Measurements from ENCODE around the gene AHSG. TPM values are rescaled to one million over a fixed set of nuclear protein-coding genes. Genes with fewer than 3 reads are reported as not detected.

Gene AHSG
- total and polyA plus RNA-seq, 2 experiments from 2014 or later = 0.10 to 0.18 TPM

- TF ChIP-seq POLR2AphosphoS5 (IDR thresholded peaks at IDR 0.05; ENCODE audit: low read depth) (no peak), JUNB (IDR thresholded peaks at IDR 0.05; ENCODE audit: unreplicated experiment) (no peak), CREB1 (CRISPR knock-in tag; IDR thresholded peaks at IDR 0.05; ENCODE audit: low read depth) (no peak)
These were observed 25.7 kb upstream of the AHSG start (continued) for GRCh38 chr3:186587183-186587582.

GRCh38 chr3:186588632-186589031 lies 24.2 kb upstream of the AHSG start:
- no peaks in the 10 kb centered on the region for H4K20me1 ChIP-seq (replicated peaks; ENCODE audit: insufficient read depth)
- no peaks in the 10 kb centered on the region for H3F3A ChIP-seq (replicated peaks; ENCODE audit: low read depth)
- H3K4me1 ChIP-seq (ENCODE audit: insufficient read depth) = no peaks in the 10 kb centered on the region
- H3K27me3 ChIP-seq (ENCODE audit: insufficient read depth) = no peaks in the 10 kb centered on the region
- DNase-seq (ENCODE audit: low spot score) (no peak), ATAC-seq (no peak)
- H3K4me1 Mint-ChIP-seq = no peaks in the 10 kb centered on the region
- H3K36me3 ChIP-seq (ENCODE audit: insufficient read depth) = peaks cover 7% of the 10 kb centered on the region
- no peaks in the 10 kb centered on the region for H3K9me2 ChIP-seq (ENCODE audit: insufficient read depth)
- no peak overlapping the region for H3K27ac ChIP-seq (ENCODE audit: low read depth)
- H3K27ac Mint-ChIP-seq = no peak overlapping the region
- H3K4me3 Mint-ChIP-seq = no peak overlapping the region
- no peaks in the 10 kb centered on the region for H3K27me3 Mint-ChIP-seq (ENCODE audit: insufficient read depth, low read depth, poor library complexity)
- H2AFZ ChIP-seq = no peak overlapping the region
- TF ChIP-seq EZH2phosphoT487 (IDR thresholded peaks at IDR 0.05; ENCODE audit: unreplicated experiment) (no peak), ZNF462 (CRISPR knock-in tag; IDR thresholded peaks at IDR 0.05) (no peak), ZNF114 (CRISPR knock-in tag; IDR thresholded peaks at IDR 0.05) (no peak), REST (IDR thresholded peaks at IDR 0.05; ENCODE audit: unreplicated experiment) (no peak), EZH2 (IDR thresholded peaks at IDR 0.05; ENCODE audit: low read depth, unreplicated experiment) (no peak), POLR2AphosphoS5 (IDR thresholded peaks at IDR 0.05; ENCODE audit: low read depth) (no peak), JUNB (IDR thresholded peaks at IDR 0.05; ENCODE audit: unreplicated experiment) (no peak), CREB1 (CRISPR knock-in tag; IDR thresholded peaks at IDR 0.05; ENCODE audit: low read depth) (no peak), ETS1 (IDR thresholded peaks at IDR 0.05) (no peak), CTCF (conservative IDR thresholded peaks at IDR 0.05; ENCODE audit: low read depth in 2 of 2) (no peak), NANOG (IDR thresholded peaks at IDR 0.05; ENCODE audit: borderline replicate concordance) (no peak), ZNF331 (CRISPR knock-in tag; IDR thresholded peaks at IDR 0.05; ENCODE audit: low read depth) (no peak)
- no peak overlapping the region for H3K4me3 ChIP-seq
- H3K4me2 ChIP-seq = no peak overlapping the region
- H3K9me3 Mint-ChIP-seq = no peaks in the 10 kb centered on the region
- H3K36me3 Mint-ChIP-seq (ENCODE audit: low read depth) = peaks cover 17% of the 10 kb centered on the region
- H3K79me2 ChIP-seq (replicated peaks; ENCODE audit: insufficient read depth) = no peaks in the 10 kb centered on the region
